Activated CD4-positive, alpha-beta T cell treated with anti-CD3 and anti-CD28 coated beads for 4 hours (primary cell): ENCODE results near the gene WBP11.
"Not testable (repeated sequence)": the region's sequence is repeated elsewhere in the genome, so short reads cannot be mapped to it uniquely, and the experiment has no call there.

Experiments used
- DNase-seq, 2 donors: peaks; one replicate each; pipeline ENCODE4 v3.0.0-alpha.2; 2020

Gene WBP11

GRCh38 chr12:14770496-14771461 lies 32.5 kb downstream of the WBP11 start:
- peak; percentile 88 to 95 for DNase-seq

DNA sequence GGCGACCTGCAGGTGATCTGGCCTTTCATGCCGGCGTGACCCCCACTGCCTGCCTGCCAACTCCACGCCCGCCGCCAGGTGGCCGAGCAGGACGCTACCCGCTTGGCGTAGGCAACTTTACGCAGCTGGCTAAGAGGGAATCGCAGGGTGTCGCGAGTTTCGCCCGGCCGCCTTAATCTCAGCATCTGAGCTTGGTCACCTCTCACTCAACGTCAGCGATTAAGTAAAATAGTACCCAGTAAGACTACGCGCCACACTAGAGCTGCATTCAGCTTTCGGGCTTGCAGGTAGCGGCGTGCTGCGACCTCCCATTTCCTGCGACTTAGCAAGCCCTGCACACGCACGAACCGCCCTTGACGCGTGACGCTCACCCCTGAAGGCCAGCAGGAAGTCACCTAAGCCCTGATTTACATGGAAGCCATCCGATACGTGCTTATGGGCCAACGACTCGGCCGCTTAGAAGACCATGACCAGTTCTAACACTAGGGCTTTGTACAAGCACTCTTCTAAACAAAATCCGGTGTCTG lies 33.2 kb downstream of the WBP11 start:
- peak; percentile 80 to 84 for DNase-seq

DNA sequence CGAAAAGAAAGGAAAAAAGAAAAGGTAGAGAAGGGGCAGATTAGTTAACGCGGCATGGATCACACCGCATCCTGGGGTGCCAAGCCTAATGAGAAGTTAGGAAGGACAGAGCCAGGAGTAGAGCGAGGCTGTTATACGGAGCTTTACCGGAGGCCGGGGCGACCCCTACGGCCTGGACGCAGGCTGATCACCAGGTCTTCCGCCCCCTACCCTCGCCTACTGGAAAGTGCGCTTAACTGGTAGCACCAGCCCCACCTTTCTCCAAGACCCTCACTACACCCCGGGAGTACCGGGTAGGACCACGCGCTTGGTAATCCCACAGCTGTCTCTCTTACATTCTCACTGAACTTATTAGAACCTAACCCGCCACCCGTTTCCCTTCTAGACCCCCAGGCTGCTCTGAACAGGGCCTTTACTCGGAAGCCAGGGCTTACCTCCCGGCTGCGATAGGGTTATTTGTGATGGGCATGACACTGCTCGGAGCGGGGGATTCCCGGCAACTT lies 33.8 kb downstream of the WBP11 start:
- peak in 1 of 2 donors; percentile 2 for DNase-seq

DNA sequence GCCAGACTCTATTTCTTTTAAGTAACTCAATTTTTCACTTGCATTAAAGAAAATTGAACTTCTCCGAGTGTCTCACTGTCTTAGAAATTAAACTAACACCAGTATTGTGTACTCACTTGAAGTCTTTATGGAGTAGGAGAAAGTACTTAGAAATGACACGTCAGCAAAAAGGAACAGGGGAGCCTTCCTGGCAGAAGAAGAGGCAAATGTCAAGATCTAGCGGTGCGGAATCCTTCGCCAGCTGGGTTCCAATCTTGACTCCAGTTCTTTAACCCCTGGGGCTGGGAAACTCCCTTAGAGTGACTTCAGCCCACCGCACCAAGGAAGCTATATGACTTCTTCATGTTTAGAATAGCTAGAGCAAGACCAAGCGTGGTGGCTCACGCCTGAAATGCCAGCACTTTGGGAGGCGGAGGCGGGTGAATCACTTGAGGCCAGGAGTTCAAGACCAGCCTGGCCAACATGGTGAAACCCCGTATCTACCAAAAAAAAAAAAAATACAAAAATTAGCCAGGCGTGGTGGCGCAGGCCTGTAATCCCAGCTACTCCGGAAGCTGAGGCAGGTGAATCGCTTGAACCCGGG lies 34.4 kb downstream of the WBP11 start:
- peak; percentile 17 to 33 for DNase-seq

GRCh38 chr12:14767617-14768016 lies 35.7 kb downstream of the WBP11 start:
- no peak for DNase-seq

DNA sequence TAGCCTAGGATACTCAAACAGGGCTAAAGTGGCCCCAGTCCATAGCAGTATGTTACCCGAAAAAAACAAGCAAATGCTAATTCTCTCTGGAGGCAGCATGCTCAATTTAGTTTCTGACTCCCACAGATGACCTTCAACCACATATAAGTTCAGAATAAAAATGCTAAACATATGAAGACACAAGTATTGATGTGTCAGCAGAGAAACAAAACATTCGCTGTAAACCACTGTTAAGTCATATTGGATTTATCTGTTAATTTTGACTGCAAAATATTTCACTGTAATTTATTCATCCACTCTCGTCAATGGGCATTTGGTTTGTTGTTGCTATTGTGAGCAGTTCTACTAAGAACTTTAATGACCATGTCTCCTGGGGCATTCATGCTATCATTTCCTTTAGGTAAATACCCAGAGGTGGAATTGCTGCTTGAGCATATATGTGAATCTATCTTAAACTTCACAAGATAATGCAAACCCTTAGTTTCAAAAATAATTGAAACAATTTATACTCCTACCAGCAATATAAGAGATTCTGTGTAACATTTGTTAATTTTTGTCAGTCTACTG lies 36.5 kb downstream of the WBP11 start:
- DNase-seq: no peak

- not testable (repeated sequence) for DNase-seq
Observed at GRCh38 chr12:14766020-14766419, 37.3 kb downstream of the WBP11 start.

DNA sequence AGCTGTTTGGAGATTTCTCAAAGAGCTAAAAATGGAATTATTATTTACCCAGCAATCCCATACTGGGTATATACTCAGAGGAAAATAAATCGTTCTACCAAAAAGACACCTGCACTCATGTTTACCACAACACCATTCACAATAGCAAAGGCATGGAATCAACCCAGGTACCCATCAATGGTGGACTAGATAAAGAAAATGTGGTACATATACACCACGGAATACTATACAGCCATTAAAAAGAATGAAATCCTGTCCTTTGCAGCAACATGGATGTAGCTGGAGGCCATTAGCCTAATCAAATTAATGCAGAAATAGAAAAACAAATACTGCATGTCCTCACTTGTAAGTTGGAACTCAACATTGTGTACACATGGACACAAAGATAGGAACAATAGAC lies 37.9 kb downstream of the WBP11 start:
- DNase-seq: no peak

- DNase-seq: not testable (repeated sequence)
Observed at GRCh38 chr12:14759711-14760280, 43.5 kb downstream of the WBP11 start.

DNA sequence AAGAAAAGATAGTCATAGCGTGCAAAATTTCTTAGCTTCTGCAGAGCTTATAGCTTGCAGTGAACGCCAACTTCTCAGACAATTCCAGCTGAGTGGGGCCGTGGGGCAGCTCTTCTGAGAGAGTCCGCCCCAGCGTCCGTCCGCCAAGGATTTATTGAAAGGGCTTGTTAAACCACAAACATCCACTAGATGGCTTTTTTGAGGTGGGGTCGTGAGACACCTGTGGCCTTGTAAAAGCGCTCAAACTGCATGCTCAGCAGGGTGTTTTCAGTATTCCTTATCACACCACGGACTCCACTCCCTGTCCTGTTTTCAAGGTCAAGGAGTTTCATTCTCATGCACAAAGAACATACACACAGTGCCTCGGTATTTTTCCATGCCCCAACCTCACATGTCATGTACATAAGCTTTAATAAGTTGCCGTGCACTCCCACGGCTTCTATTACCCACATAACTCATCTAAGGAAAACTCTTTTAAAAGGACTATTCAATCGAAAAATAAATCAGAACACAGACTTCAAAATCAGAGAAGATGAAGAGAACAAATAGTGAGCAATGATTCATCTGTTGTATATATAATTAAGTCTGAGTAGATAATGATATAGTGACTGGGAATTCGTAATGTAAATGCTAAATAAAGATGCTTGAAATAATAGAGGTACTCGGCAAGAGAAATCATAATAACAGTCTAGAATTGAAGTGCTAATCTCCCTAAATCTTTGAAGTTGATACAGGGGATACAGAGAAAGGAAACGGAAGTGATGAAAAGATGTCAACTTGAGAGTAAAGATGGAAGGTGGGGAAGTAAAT lies 46.7 kb downstream of the WBP11 start:
- no peak for DNase-seq

DNA sequence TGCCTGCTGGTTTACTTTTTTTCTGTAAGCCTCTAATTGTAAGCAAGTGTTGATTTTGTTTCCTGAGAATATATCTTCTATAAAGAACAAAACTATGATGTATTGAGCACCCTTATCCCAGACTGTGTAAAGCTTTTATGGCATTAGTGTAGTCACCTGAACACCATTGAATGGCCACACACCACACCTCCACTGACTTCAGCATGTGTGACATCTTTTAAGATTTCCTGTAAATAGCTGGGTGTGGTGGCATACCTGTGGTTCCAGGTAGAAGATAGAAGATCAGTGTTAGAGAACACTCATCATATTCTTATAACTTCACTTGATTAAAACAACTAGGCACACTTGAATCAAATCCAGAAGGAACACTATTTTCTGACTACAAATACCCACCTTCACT lies 51.3 kb downstream of the WBP11 start:
- DNase-seq: no peak

- no peak for DNase-seq
Observed at GRCh38 chr12:14743061-14743460, 60.2 kb downstream of the WBP11 start.

DNA sequence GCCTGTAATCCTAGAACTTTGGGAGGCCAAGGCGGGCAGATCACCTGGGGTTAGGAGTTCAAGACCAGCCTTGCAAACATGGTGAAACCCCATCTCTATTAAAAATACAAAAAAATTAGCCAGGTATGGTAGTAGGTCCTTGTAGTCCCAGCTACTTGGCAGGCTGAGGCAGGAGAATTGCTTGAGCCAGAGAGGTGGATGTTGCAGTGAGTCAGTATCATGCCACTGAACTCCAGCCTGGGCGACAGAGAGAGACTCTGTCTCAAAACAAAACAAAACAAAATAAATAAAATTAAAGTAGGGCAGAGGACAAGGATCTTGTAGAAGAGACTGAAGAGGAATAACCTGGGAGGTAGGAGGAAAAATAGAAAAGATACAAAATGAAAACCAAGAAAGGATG lies 61.3 kb downstream of the WBP11 start:
- no peak for DNase-seq

DNA sequence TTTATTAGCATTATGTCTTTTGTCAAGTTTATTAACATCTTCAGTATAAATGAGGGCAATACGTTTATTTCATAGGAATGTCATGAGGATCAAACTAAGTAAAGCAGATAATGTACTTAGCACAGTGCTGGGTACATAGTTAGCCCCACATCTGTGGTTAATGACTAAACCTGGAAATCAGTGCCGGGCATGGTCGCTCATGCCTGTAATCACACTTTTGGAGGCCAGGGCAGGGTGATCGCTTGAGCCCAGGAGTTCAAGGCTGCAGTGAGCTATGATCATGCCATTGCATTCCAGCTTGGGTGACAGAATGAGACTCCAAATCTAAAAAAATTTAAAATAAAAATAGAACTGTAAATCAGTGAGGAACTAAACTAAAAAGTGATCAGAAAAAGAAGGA lies 62.1 kb downstream of the WBP11 start:
- DNase-seq: no peak

- not testable (repeated sequence) for DNase-seq
Observed at GRCh38 chr12:14736441-14736840, 66.8 kb downstream of the WBP11 start.
